HEK293T (cell line): ENCODE data around the gene ZBTB38.

Experiments used
- CTCF ChIA-PET: fragments of 350-600 bp; formaldehyde crosslinking; extraction: SDS; loops from one replicate; lab custom pipeline; 2021; ENCODE audit warnings: antibody characterized with exemption, inconsistent platforms; lab: Yijun Ruan, JAX
- POLR2A ChIA-PET: fragments of 350-600 bp; formaldehyde crosslinking; extraction: SDS; loops from one replicate; lab custom pipeline; 2020; ENCODE audit warnings: antibody characterized with exemption, inconsistent platforms; lab: Yijun Ruan, JAX
- DNase-seq: peaks from one replicate; pipeline ENCODE4 v3.0.0; 2012; ENCODE audit warnings: mixed read lengths; ENCODE audit errors: extremely low spot score
- ARNT ChIP-seq: fragments of 450-650 bp; IDR thresholded peaks from 2 replicates; pipeline ENCODE4 v1.6.1; 2017; ENCODE audit warnings: mild to moderate bottlenecking
- BHLHE40 ChIP-seq: fragments of 450-650 bp; IDR thresholded peaks from 2 replicates; pipeline ENCODE4 v1.6.1; 2016; ENCODE audit warnings: mild to moderate bottlenecking, moderate library complexity, borderline replicate concordance
- CTBP1 ChIP-seq: fragments of 450-650 bp; IDR thresholded peaks from 2 replicates; pipeline ENCODE4 v1.6.1; 2016; ENCODE audit warnings: borderline replicate concordance
- ELF4 ChIP-seq: fragments of 450-650 bp; IDR thresholded peaks from 2 replicates; pipeline ENCODE4 v1.6.1; 2017; ENCODE audit warnings: antibody characterized with exemption
- FOXA1 ChIP-seq: fragments of 450-650 bp; IDR thresholded peaks from 2 replicates; pipeline ENCODE4 v1.6.1; 2016; ENCODE audit warnings: mild to moderate bottlenecking
- FOXK2 ChIP-seq: fragments of 450-650 bp; IDR thresholded peaks from 2 replicates; pipeline ENCODE4 v1.6.1; 2016; ENCODE audit warnings: mild to moderate bottlenecking
- FOXM1 ChIP-seq: fragments of 450-650 bp; IDR thresholded peaks from 2 replicates; pipeline ENCODE4 v1.6.1; 2017; ENCODE audit warnings: mild to moderate bottlenecking, borderline replicate concordance
- HDGF ChIP-seq: fragments of 450-650 bp; IDR thresholded peaks from 2 replicates; pipeline ENCODE4 v1.6.1; 2017; ENCODE audit warnings: antibody characterized with exemption, borderline replicate concordance
- L3MBTL2 ChIP-seq: fragments of 450-650 bp; conservative IDR thresholded peaks from 2 replicates; pipeline ENCODE4 v1.6.1; 2016; ENCODE audit warnings: mild to moderate bottlenecking
- LEF1 ChIP-seq: fragments of 450-650 bp; IDR thresholded peaks from 2 replicates; pipeline ENCODE4 v1.6.1; 2017; ENCODE audit warnings: mild to moderate bottlenecking, borderline replicate concordance
- NFRKB ChIP-seq: fragments of 450-650 bp; IDR thresholded peaks from 2 replicates; pipeline ENCODE4 v1.6.1; 2016; ENCODE audit warnings: mild to moderate bottlenecking, moderate library complexity
- PKNOX1 ChIP-seq: fragments of 450-650 bp; IDR thresholded peaks from 2 replicates; pipeline ENCODE4 v1.6.1; 2016
- SP1 ChIP-seq: fragments of 450-650 bp; IDR thresholded peaks from 2 replicates; pipeline ENCODE4 v1.6.1; 2017
- SUZ12 ChIP-seq: fragments of 450-650 bp; IDR thresholded peaks from 2 replicates; pipeline ENCODE4 v1.6.1; 2016; ENCODE audit warnings: mild to moderate bottlenecking
- TARDBP ChIP-seq: fragments of 450-650 bp; IDR thresholded peaks from 2 replicates; pipeline ENCODE4 v1.6.1; 2016
- ZNF384 ChIP-seq: fragments of 450-650 bp; IDR thresholded peaks from 2 replicates; pipeline ENCODE4 v1.6.1; 2016

The ZBTB38 gene

GRCh38 chr3:141336672-141337522, 31.4 kb upstream of the ZBTB38 start:
- CTCF ChIA-PET, result interaction anchor here (1.0 to 1.1 kb wide), 2 partner anchors 24 to 105 kb away, joined by 4 to 7 read pairs; no protein-coding TSS in a partner anchor
- no peak for DNase-seq

GRCh38 chr3:141337523-141337854, 30.8 kb upstream of the ZBTB38 start:
- DNase-seq, result no peak
- TF ChIP-seq ELF4 (no peak), NFRKB (no peak), LEF1 (no peak), BHLHE40 (no peak), SP1 (no peak), FOXK2 (no peak)
- ChIA-PET CTCF (interaction anchor here (1.0 to 1.1 kb wide), 2 partner anchors 23 to 104 kb away, joined by 4 to 7 read pairs; no protein-coding TSS in a partner anchor), POLR2A (interaction anchor here (0.9 to 1.0 kb wide), 2 partner anchors 26 to 149 kb away, joined by 3 to 5 read pairs; partner anchors contain the start of gene RASA2)

More at GRCh38 chr3:141336672-141337522, 31.4 kb upstream of the ZBTB38 start:
- POLR2A ChIA-PET, result interaction anchor here (0.9 to 1.0 kb wide), 2 partner anchors 25 to 150 kb away, joined by 3 to 5 read pairs; partner anchors contain the start of gene RASA2
- no peak for TF ChIP-seq NFRKB
- no peak for TF ChIP-seq LEF1
- no peak for TF ChIP-seq ARNT
- TF ChIP-seq HDGF, result no peak
- TF ChIP-seq BHLHE40, result no peak
- no peak for TF ChIP-seq CTBP1
- TF ChIP-seq TARDBP, result no peak
- no peak for TF ChIP-seq L3MBTL2
- no peak for TF ChIP-seq FOXA1
- TF ChIP-seq SP1, result no peak
- TF ChIP-seq ELF4, result no peak
- no peak for TF ChIP-seq ZNF384
- no peak for TF ChIP-seq FOXK2
- no peak for TF ChIP-seq SUZ12
- no peak for TF ChIP-seq PKNOX1
- no peak for TF ChIP-seq FOXM1

- no peak for TF ChIP-seq LEF1
- no peak for TF ChIP-seq FOXA1
- POLR2A ChIA-PET, result interaction anchor here (1.0 kb wide), 1 partner anchor 26 kb away, joined by 5 read pairs; no protein-coding TSS in a partner anchor
- CTCF ChIA-PET, result interaction anchor here (1.1 kb wide), 1 partner anchor 23 kb away, joined by 7 read pairs; no protein-coding TSS in a partner anchor
- DNase-seq, result no peak
Measured at GRCh38 chr3:141337991-141338390, 30.3 kb upstream of the ZBTB38 start.

GRCh38 chr3:141338881-141339280, 29.4 kb upstream of the ZBTB38 start:
- DNase-seq, result no peak
- TF ChIP-seq FOXA1, result no peak
- TF ChIP-seq ELF4, result no peak
- no peak for TF ChIP-seq FOXM1
- TF ChIP-seq HDGF, result no peak
- TF ChIP-seq L3MBTL2, result no peak
- no peak for TF ChIP-seq SUZ12
- no peak for TF ChIP-seq ZNF384
- TF ChIP-seq LEF1, result no peak
- no peak for TF ChIP-seq BHLHE40
- TF ChIP-seq TARDBP, result no peak
- TF ChIP-seq ARNT, result no peak
- TF ChIP-seq SP1, result no peak
- TF ChIP-seq NFRKB, result no peak
- no peak for TF ChIP-seq CTBP1
- POLR2A ChIA-PET, result no interaction called here
- CTCF ChIA-PET, result no interaction called here

GRCh38 chr3:141341536-141341935, 26.8 kb upstream of the ZBTB38 start:
- DNase-seq, result no peak
- ChIA-PET CTCF (no interaction called here), POLR2A (no interaction called here)
- no peak for TF ChIP-seq BHLHE40
- no peak for TF ChIP-seq FOXK2
- TF ChIP-seq CTBP1, result no peak
- no peak for TF ChIP-seq LEF1
- TF ChIP-seq ELF4, result no peak
- TF ChIP-seq SP1, result no peak
- TF ChIP-seq HDGF, result no peak
- no peak for TF ChIP-seq ZNF384
- no peak for TF ChIP-seq FOXA1

- no peak for DNase-seq
- TF ChIP-seq SUZ12 (no peak), TARDBP (no peak), CTBP1 (no peak), ZNF384 (no peak), SP1 (no peak), NFRKB (no peak), ARNT (no peak), FOXM1 (no peak), LEF1 (no peak), HDGF (no peak), PKNOX1 (no peak), L3MBTL2 (no peak), ELF4 (no peak), FOXK2 (no peak)
- CTCF ChIA-PET, result interaction anchor here (0.6 kb wide), 1 partner anchor 99 kb away, joined by 3 read pairs; no protein-coding TSS in a partner anchor
- POLR2A ChIA-PET, result no interaction called here
Measured at GRCh38 chr3:141342386-141342785, 25.9 kb upstream of the ZBTB38 start.
